Measurements from ENCODE around the gene MT1E. TPM values are rescaled to one million over a fixed set of nuclear protein-coding genes. Genes with fewer than 3 reads are reported as not detected.

Gene MT1E
- total and polyA plus RNA-seq, 2 of the 13 experiments (the other 11 are each of a cell fraction or from before 2014, with no cell fraction given): 110 to 1,072 TPM

GRCh38 chr16:56667581-56668571 lies 42.3 kb downstream of the MT1E start, which contains the start of gene MT1G (continued):
- no peak for TF ChIP-seq MXD1 (CRISPR knock-in tag; IDR thresholded peaks at IDR 0.05)
- no peak for TF ChIP-seq ZNF468 (CRISPR knock-in tag; IDR thresholded peaks at IDR 0.05)
- TF ChIP-seq ZFYVE20 (CRISPR knock-in tag; IDR thresholded peaks at IDR 0.05; ENCODE audit: borderline replicate concordance, low read depth): no peak
- TF ChIP-seq SNRNP70 (IDR thresholded peaks at IDR 0.05; ENCODE audit: low read depth, low read length): no peak
- no peak for TF ChIP-seq CREB1 (IDR thresholded peaks at IDR 0.05)
- TF ChIP-seq CREB1 (CRISPR knock-in tag; IDR thresholded peaks at IDR 0.05): no peak
- TF ChIP-seq HMGXB4 (CRISPR knock-in tag; IDR thresholded peaks at IDR 0.05; ENCODE audit: borderline replicate concordance in 1 of 2, low read depth in 1 of 2): 0 out of 4 replicates have a peak, but pooled peaks of 1 of the 2 experiments have one; percentile 41
- TF ChIP-seq HNRNPLL (IDR thresholded peaks at IDR 0.05; ENCODE audit: low read depth, low read length, poor library complexity, severe bottlenecking): peak; percentile 97
- no peak for TF ChIP-seq ZNF576 (CRISPR knock-in tag; IDR thresholded peaks at IDR 0.05)
- TF ChIP-seq HMGA1 (CRISPR knock-in tag; conservative IDR thresholded peaks at IDR 0.05): no peak
- TF ChIP-seq ATRX (CRISPR knock-in tag; IDR thresholded peaks at IDR 0.05; ENCODE audit: borderline replicate concordance): no peak
- no peak for TF ChIP-seq NPAS2 (CRISPR knock-in tag; IDR thresholded peaks at IDR 0.05; ENCODE audit: borderline replicate concordance)
- TF ChIP-seq MED13 (CRISPR knock-in tag; IDR thresholded peaks at IDR 0.05): no peak
- TF ChIP-seq MAX (IDR thresholded peaks at IDR 0.05): 0 out of 2 replicates have a peak, but pooled peaks have one; percentile 68
- no peak for TF ChIP-seq ZNF790 (CRISPR knock-in tag; IDR thresholded peaks at IDR 0.05; ENCODE audit: borderline replicate concordance)
- no peak for TF ChIP-seq PTBP1 (IDR thresholded peaks at IDR 0.05; ENCODE audit: low read depth, low read length, poor library complexity, severe bottlenecking)
- no peak; the same call in 1 of the 2 replicates for TF ChIP-seq HNF1B (CRISPR knock-in tag; IDR thresholded peaks at IDR 0.05)
- no peak for TF ChIP-seq RELA (CRISPR knock-in tag; IDR thresholded peaks at IDR 0.05)
- TF ChIP-seq ZNF670 (CRISPR knock-in tag; IDR thresholded peaks at IDR 0.05; ENCODE audit: borderline replicate concordance): no peak
- no peak for TF ChIP-seq ZBTB26 (CRISPR knock-in tag; IDR thresholded peaks at IDR 0.05; ENCODE audit: borderline replicate concordance)
- TF ChIP-seq ZEB1 (IDR thresholded peaks at IDR 0.05; ENCODE audit: insufficient replicate concordance, low read depth): no peak
- no peak for TF ChIP-seq ZNF850 (CRISPR knock-in tag; conservative IDR thresholded peaks at IDR 0.05)
- peak; percentile 62 for TF ChIP-seq DMAP1 (CRISPR knock-in tag; IDR thresholded peaks at IDR 0.05)
- no peak for TF ChIP-seq NFE2L2 (IDR thresholded peaks at IDR 0.05; ENCODE audit: low read length)

All from HepG2 (cell line).